Muscle of arm (tissue), 14 donors: ENCODE data around the gene OR4L1. TPM values are rescaled to one million over a fixed set of nuclear protein-coding genes. Genes with fewer than 3 reads are reported as not detected.
"Not testable (repeated sequence)": the region's sequence is repeated elsewhere in the genome, so short reads cannot be mapped to it uniquely, and the experiment has no call there.

ENCODE experiments used
- DNase-seq: peaks from one replicate; pipeline ENCODE4 v3.0.0-alpha.2; 2013
- long read RNA-seq, 11 donors: transcript quantifications; one replicate each; lab custom pipeline, GENCODE V29; 2026
- polyA plus RNA-seq, 12 donors: library from polyadenylated mRNA; unstranded; fragments of 120-200 nt; gene quantifications; one replicate each; pipeline ENCODE4 v1.2.1, GENCODE V29; 2013; ENCODE audit not compliant: insufficient read length in 12 of 12

OR4L1 gene
- polyA plus RNA-seq: not detected
- long read RNA-seq, donor 1: 0 reads
- long read RNA-seq, donor 2: 0 reads
- long read RNA-seq, donor 3: 0 reads
- long read RNA-seq, donor 4: 0 reads
- long read RNA-seq, donor 5: 0 reads
- long read RNA-seq, donor 6: 0 reads
- long read RNA-seq, donor 7: 0 reads
- long read RNA-seq, donor 8: 0 reads
- long read RNA-seq, donor 9: 0 reads
- long read RNA-seq, donor 10: 0 reads
- long read RNA-seq, donor 11: 0 reads

- no peak for DNase-seq
Observed at GRCh38 chr14:20059745-20060144, at the start of gene OR4L1. Gene OR4L1 (plus strand): TSS chr14:20060045. CDS start chr14:20060045, 0 bp downstream.

DNA sequence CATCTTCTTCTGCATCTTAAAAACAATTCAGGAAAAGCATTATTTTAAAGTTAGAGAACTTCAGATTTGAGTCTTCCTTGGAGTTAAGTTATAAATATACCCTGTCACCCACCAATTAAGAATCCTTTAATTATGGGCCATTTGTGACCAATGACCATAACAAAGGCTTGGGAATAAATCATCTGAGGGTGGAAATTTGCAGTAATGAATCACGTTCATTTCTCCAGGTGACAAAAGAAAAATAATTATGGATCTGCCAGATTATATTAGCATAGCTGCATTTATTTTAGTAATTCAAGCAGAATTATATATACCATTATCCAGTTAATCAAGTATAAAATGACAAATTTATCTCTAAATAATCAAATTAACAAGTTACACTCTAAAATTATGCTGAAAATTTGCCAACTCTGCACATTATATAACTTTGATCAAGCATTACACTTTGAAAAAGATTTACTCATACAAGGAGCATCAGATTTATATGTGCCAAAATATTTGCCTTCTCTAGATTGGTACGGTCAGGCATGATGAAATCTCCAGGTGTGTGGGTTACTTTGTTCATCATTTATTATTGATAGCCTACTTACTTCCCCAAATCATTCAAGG lies 40.5 kb upstream of the OR4L1 start, which contains the start of gene OR4K14:
OR4K14 (minus strand) TSS at position 51 of the 609 bp plus-strand sequence. CDS start 4,114 bp downstream, outside the sequence.
- no peak for DNase-seq

GRCh38 chr14:20031058-20031457 lies 28.8 kb upstream of the OR4L1 start:
- no peak for DNase-seq

DNA sequence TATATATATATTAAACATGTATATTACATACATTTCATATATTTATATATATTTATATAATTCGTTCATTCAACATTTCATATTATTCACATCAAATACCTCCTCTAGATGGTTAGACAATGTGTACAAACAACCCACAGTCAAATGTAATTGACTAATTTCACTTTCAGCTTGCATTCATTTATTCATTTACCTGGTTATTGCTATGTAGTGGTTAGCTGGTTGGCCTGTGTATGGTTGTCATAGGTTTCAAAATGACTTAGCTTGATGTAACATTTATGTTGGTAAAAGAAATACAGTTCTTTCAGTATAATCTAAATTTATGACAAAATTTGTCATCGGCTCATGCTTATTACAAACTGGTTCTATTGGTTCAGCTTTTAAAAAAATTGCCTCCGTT lies 24.4 kb upstream of the OR4L1 start:
- DNase-seq: no peak

GRCh38 chr14:20035938-20036337 lies 23.9 kb upstream of the OR4L1 start, which contains the start of gene OR4K13:
Gene OR4K13 (minus strand): TSS chr14:20036038. CDS start chr14:20034758, 1,280 bp downstream.
- DNase-seq: no peak

DNA sequence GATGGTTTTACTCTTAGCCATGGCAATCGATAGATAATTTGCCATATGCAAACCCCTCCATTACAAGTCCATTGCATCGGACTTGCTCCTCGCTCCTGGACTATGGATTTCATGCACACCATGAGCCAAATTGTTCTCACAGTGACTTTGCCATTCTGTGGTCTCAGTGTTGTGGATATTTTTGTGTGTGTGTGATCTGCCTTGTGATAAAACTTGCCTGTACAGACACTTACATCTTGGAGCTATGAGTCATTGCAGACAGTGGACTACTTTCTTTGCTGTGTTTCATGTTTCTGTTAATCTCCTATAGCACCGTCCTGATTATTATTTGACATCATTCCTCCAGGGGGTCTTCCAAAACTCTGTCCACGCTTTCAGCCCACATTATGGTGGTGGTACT lies 15.6 kb upstream of the OR4L1 start:
- no peak for DNase-seq

DNA sequence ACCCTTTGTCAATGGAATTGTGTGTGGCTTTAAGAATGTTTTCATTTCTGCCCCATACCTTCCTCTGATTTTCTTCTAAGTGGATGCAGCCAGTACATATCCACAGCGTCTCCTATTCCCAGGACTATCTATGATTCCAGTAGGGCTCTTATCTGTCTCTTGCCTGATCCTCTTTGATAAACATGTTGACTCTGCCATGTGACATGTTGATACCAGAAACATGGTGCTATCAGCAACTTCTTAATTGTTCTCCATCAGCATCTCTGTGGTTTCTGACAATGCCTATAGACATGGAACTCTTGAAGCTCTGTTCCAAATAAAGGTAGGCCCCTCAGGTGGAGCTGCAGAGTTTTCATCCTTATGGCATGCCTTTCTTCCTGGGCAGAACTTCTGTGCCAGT lies 11.6 kb upstream of the OR4L1 start:
- DNase-seq: no peak

- DNase-seq: no peak
Observed at GRCh38 chr14:20092050-20092449, 32.2 kb downstream of the OR4L1 start.

GRCh38 chr14:20093442-20093841 lies 33.6 kb downstream of the OR4L1 start:
- DNase-seq: no peak

GRCh38 chr14:20098926-20099770 lies 39.3 kb downstream of the OR4L1 start:
- not testable (repeated sequence) for DNase-seq

GRCh38 chr14:20110438-20110837 lies 50.6 kb downstream of the OR4L1 start, which contains the start of gene OR4K17:
Gene OR4K17 (plus strand): TSS chr14:20110739. CDS start chr14:20117500, 6,761 bp downstream.
- DNase-seq: no peak

Other genes starting within 250 kb of the OR4L1 start
- under 1 TPM in 1 of 12 donors, not detected in 11; 0.01 TPM for gene OR4K2, start 184.9 kb upstream of the OR4L1 start, polyA plus RNA-seq
- gene OR4K5, start 139.4 kb upstream of the OR4L1 start, polyA plus RNA-seq: not detected
- gene OR4K1, start 129.1 kb upstream of the OR4L1 start, polyA plus RNA-seq: not detected
- gene OR4K15, start 84.5 kb upstream of the OR4L1 start, polyA plus RNA-seq: not detected
- not detected for gene OR4Q2, start 57.9 kb upstream of the OR4L1 start, polyA plus RNA-seq
- gene OR4K14, start 40.7 kb upstream of the OR4L1 start, polyA plus RNA-seq: not detected
- gene OR4K13, start 24.0 kb upstream of the OR4L1 start, polyA plus RNA-seq: not detected
- under 1 TPM in 5 of 12 donors, not detected in 7; 0.03 to 0.07 (median 0.04) TPM for gene OR4K17, start 50.7 kb downstream of the OR4L1 start, polyA plus RNA-seq
- not detected for gene OR4N5, start 78.8 kb downstream of the OR4L1 start, polyA plus RNA-seq
- not detected for gene OR11G2, start 130.9 kb downstream of the OR4L1 start, polyA plus RNA-seq
- not detected for gene OR11H6, start 163.7 kb downstream of the OR4L1 start, polyA plus RNA-seq
- under 1 TPM in 7 of 12 donors, not detected in 5; 0.23 to 0.53 (median 0.35) TPM for gene OR11H7, start 168.9 kb downstream of the OR4L1 start, polyA plus RNA-seq
- not detected for gene OR11H4, start 179.2 kb downstream of the OR4L1 start, polyA plus RNA-seq
- gene TTC5, start 245.9 kb downstream of the OR4L1 start, polyA plus RNA-seq: 10 to 100 TPM in 9 of 12 donors, 1 to 10 TPM in 2, not detected in 1; 8.5 to 14.9 (median 12.3) TPM